WTC11 (cell line): ENCODE measurements around the gene METTL13. TPM values are rescaled to one million over a fixed set of nuclear protein-coding genes. Genes with fewer than 3 reads are reported as not detected.

ENCODE experiments used
- ATAC-seq: fragments of 200-7000 bp; cut with Tn5 transposase; 2 replicates; pipeline ENCODE4 v1.10.0; 2021; ENCODE audit warnings: mild to moderate bottlenecking, moderate library complexity
- CTCF ChIA-PET: fragments of 300-600 bp; sonication (Branson Sonifier 250); formaldehyde crosslinking; loops from one replicate; lab custom pipeline; 2021; ENCODE audit warnings: antibody characterized with exemption; lab: Charles Lee
- POLR2A ChIA-PET: fragments of 350-600 bp; sonication (Branson Sonifier 250); formaldehyde crosslinking; loops from one replicate; lab custom pipeline; 2021; ENCODE audit warnings: antibody characterized with exemption; lab: Charles Lee
- DNase-seq: peaks from one replicate; pipeline ENCODE4 v3.0.0; 2021; ENCODE audit warnings: low spot score
- H3K27ac Mint-ChIP-seq: 2 replicates; pipeline ENCODE4 v1.8.0; 2021; ENCODE audit warnings: mixed read lengths
- H3K27me3 Mint-ChIP-seq: 2 replicates; pipeline ENCODE4 v1.8.0; 2021; ENCODE audit warnings: low read depth, mild to moderate bottlenecking, moderate library complexity, mixed read lengths
- H3K36me3 Mint-ChIP-seq: 2 replicates; pipeline ENCODE4 v1.8.0; 2021; ENCODE audit warnings: mixed read lengths
- H3K4me1 Mint-ChIP-seq: 2 replicates; pipeline ENCODE4 v1.8.0; 2022; ENCODE audit warnings: mixed read lengths
- H3K4me3 Mint-ChIP-seq: 2 replicates; pipeline ENCODE4 v1.8.0; 2021; ENCODE audit warnings: mild to moderate bottlenecking, moderate library complexity, mixed read lengths
- H3K9me3 Mint-ChIP-seq: 2 replicates; pipeline ENCODE4 v1.8.0; 2021; ENCODE audit warnings: mixed read lengths
- CTCF ChIP-seq: fragments of 200-600 bp; IDR thresholded peaks from 2 replicates; pipeline ENCODE4 v1.8.0; 2022; ENCODE audit warnings: antibody characterized with exemption
- E2F5 ChIP-seq: sonication (generic); formaldehyde crosslinking; IDR thresholded peaks from 2 replicates; pipeline ENCODE4 v1.8.1; 2022; ENCODE audit warnings: mild to moderate bottlenecking, moderate library complexity, missing genetic modification reagents
- EMX1 ChIP-seq: fragments of 250-450 bp; sonication (Bioruptor Pico); IDR thresholded peaks from 2 replicates; pipeline ENCODE4 v1.8.0; 2021; ENCODE audit warnings: mild to moderate bottlenecking
- FOXP1 ChIP-seq: sonication (generic); formaldehyde crosslinking; IDR thresholded peaks from 2 replicates; pipeline ENCODE4 v1.8.0; 2022; ENCODE audit warnings: missing genetic modification reagents, mild to moderate bottlenecking, moderate library complexity, borderline replicate concordance
- GABPB1 ChIP-seq: sonication (generic); formaldehyde crosslinking; IDR thresholded peaks from 2 replicates; pipeline ENCODE4 v1.8.1; 2023; ENCODE audit warnings: mild to moderate bottlenecking, missing genetic modification reagents
- GTF2I ChIP-seq: fragments of 250-450 bp; sonication (Bioruptor Pico); conservative IDR thresholded peaks from 2 replicates; pipeline ENCODE4 v1.4.0; 2021; ENCODE audit warnings: mild to moderate bottlenecking
- HMGXB4 ChIP-seq: sonication (generic); formaldehyde crosslinking; IDR thresholded peaks from 2 replicates; pipeline ENCODE4 v1.8.1; 2023; ENCODE audit warnings: mild to moderate bottlenecking, moderate library complexity, missing genetic modification reagents
- IRF2 ChIP-seq: sonication (generic); formaldehyde crosslinking; IDR thresholded peaks from 2 replicates; pipeline ENCODE4 v1.8.0; 2022; ENCODE audit warnings: low read depth, missing genetic modification reagents, borderline replicate concordance
- JUN ChIP-seq: sonication (generic); formaldehyde crosslinking; IDR thresholded peaks from 2 replicates; pipeline ENCODE4 v1.8.0; 2023; ENCODE audit warnings: mild to moderate bottlenecking, missing genetic modification reagents
- MAX ChIP-seq: sonication (generic); formaldehyde crosslinking; IDR thresholded peaks from 2 replicates; pipeline ENCODE4 v1.8.0; 2022; ENCODE audit warnings: mild to moderate bottlenecking, missing genetic modification reagents
- MYBL2 ChIP-seq: sonication (generic); formaldehyde crosslinking; IDR thresholded peaks from 2 replicates; pipeline ENCODE4 v1.8.1; 2023; ENCODE audit warnings: mild to moderate bottlenecking, moderate library complexity, missing genetic modification reagents
- NFE2L1 ChIP-seq: sonication (generic); formaldehyde crosslinking; IDR thresholded peaks from 2 replicates; pipeline ENCODE4 v1.8.1; 2023; ENCODE audit warnings: missing genetic modification reagents
- NR2C2 ChIP-seq: sonication (generic); formaldehyde crosslinking; IDR thresholded peaks from 2 replicates; pipeline ENCODE4 v1.8.0; 2022; ENCODE audit warnings: mild to moderate bottlenecking, missing genetic modification reagents
- RORB ChIP-seq: fragments of 250-450 bp; sonication (Bioruptor Pico); IDR thresholded peaks from 2 replicates; pipeline ENCODE4 v1.9.0; 2021; ENCODE audit warnings: mild to moderate bottlenecking
- SOX15 ChIP-seq: fragments of 250-450 bp; sonication (Bioruptor Pico); IDR thresholded peaks from 2 replicates; pipeline ENCODE4 v1.9.0; 2021; ENCODE audit warnings: mild to moderate bottlenecking
- TEAD4 ChIP-seq: sonication (generic); formaldehyde crosslinking; IDR thresholded peaks from 2 replicates; pipeline ENCODE4 v1.8.0; 2022; ENCODE audit warnings: mild to moderate bottlenecking, missing genetic modification reagents
- TP53 ChIP-seq: sonication (generic); formaldehyde crosslinking; IDR thresholded peaks from 2 replicates; pipeline ENCODE4 v1.8.1; 2023; ENCODE audit warnings: mild to moderate bottlenecking, missing genetic modification reagents
- USF1 ChIP-seq: sonication (generic); formaldehyde crosslinking; IDR thresholded peaks from 2 replicates; pipeline ENCODE4 v1.8.0; 2022; ENCODE audit warnings: mild to moderate bottlenecking, missing genetic modification reagents
- ZNF121 ChIP-seq: sonication (generic); formaldehyde crosslinking; IDR thresholded peaks from 2 replicates; pipeline ENCODE4 v1.8.0; 2023; ENCODE audit warnings: missing genetic modification reagents
- ZNF219 ChIP-seq: sonication (generic); formaldehyde crosslinking; IDR thresholded peaks from 2 replicates; pipeline ENCODE4 v1.8.0; 2023; ENCODE audit warnings: missing genetic modification reagents, mild to moderate bottlenecking, borderline replicate concordance
- ZNF425 ChIP-seq: fragments of 250-450 bp; sonication (Bioruptor Pico); conservative IDR thresholded peaks from 2 replicates; pipeline ENCODE4 v1.9.0; 2021; ENCODE audit warnings: mild to moderate bottlenecking
- ZSCAN18 ChIP-seq: fragments of 250-450 bp; sonication (Bioruptor Pico); IDR thresholded peaks from 2 replicates; pipeline ENCODE4 v2.1.2; 2022; ENCODE audit warnings: mild to moderate bottlenecking, moderate library complexity
- total RNA-seq: library from RNA; stranded (reverse); gene quantifications from 3 replicates; pipeline ENCODE4 v1.2.3, GENCODE V29; 2021

The METTL13 gene
- total RNA-seq, 1 experiment from 2014 or later, result 46.5 TPM

GRCh38 chr1:171801487-171801891 lies 20.0 kb downstream of the METTL13 start:
- DNase-seq (peak; percentile 35), ATAC-seq (peak; percentile 76)
- H3K4me1 Mint-ChIP-seq, result peaks cover 25% of the 10 kb centered on the region
- peaks cover 13% of the 10 kb centered on the region for H3K36me3 Mint-ChIP-seq
- no peaks in the 10 kb centered on the region for H3K9me3 Mint-ChIP-seq
- peak overlapping the region; percentile 77; the same call in 1 of the 2 replicates for H3K27ac Mint-ChIP-seq
- CTCF ChIA-PET, result interaction anchor here (0.7 to 8.5 kb wide), 25 partner anchors 11 to 602 kb away, joined by 3 to 277 read pairs (median 7); partner anchors contain the start of gene DNM3
- no peaks in the 10 kb centered on the region for H3K27me3 Mint-ChIP-seq
- no peak for TF ChIP-seq TEAD4 (CRISPR knock-in tag)
- TF ChIP-seq JUN (CRISPR knock-in tag), result no peak
- peak; percentile 52; the same call in 1 of the 2 replicates for TF ChIP-seq CTCF
- no peak for TF ChIP-seq ZNF121 (CRISPR knock-in tag)
- TF ChIP-seq MYBL2, result no peak
- TF ChIP-seq ZNF425 (CRISPR knock-in tag), result no peak
- POLR2A ChIA-PET, result interaction anchor here (1.2 to 1.3 kb wide), 2 partner anchors 59 to 184 kb away, joined by 3 to 4 read pairs; partner anchors contain the start of gene VAMP4
- H3K4me3 Mint-ChIP-seq, result no peak overlapping the region

- H3K27ac Mint-ChIP-seq, result peak overlapping the region; percentile 83
- no peak for DNase-seq
- H3K4me3 Mint-ChIP-seq, result no peak overlapping the region
- TF ChIP-seq SOX15 (CRISPR knock-in tag) (no peak), FOXP1 (CRISPR knock-in tag) (no peak), GTF2I (CRISPR knock-in tag) (no peak), ZSCAN18 (no peak), E2F5 (CRISPR knock-in tag) (no peak), NFE2L1 (CRISPR knock-in tag) (no peak), USF1 (CRISPR knock-in tag) (no peak), IRF2 (no peak), NR2C2 (CRISPR knock-in tag) (no peak), GABPB1 (CRISPR knock-in tag) (no peak)
- peaks cover 6% of the 10 kb centered on the region for H3K36me3 Mint-ChIP-seq
- H3K27me3 Mint-ChIP-seq, result no peaks in the 10 kb centered on the region
- ATAC-seq, result peak; percentile 68
- H3K9me3 Mint-ChIP-seq, result no peaks in the 10 kb centered on the region
- peaks cover 25% of the 10 kb centered on the region for H3K4me1 Mint-ChIP-seq
- POLR2A ChIA-PET, result interaction anchor here (1.2 kb wide), 1 partner anchor 183 kb away, joined by 3 read pairs; no protein-coding TSS in a partner anchor
- CTCF ChIA-PET, result interaction anchor here (0.6 to 8.5 kb wide), 21 partner anchors 10 to 223 kb away, joined by 3 to 277 read pairs (median 6); partner anchors contain the start of genes DNM3 and METTL13
Observed at GRCh38 chr1:171802207-171802606, 20.7 kb downstream of the METTL13 start.

GRCh38 chr1:171803045-171803444 lies 21.6 kb downstream of the METTL13 start:
- no peak for DNase-seq
- TF ChIP-seq E2F5 (CRISPR knock-in tag) (no peak), ZNF219 (CRISPR knock-in tag) (no peak), MAX (CRISPR knock-in tag) (no peak), RORB (CRISPR knock-in tag) (no peak), TP53 (CRISPR knock-in tag) (no peak), HMGXB4 (CRISPR knock-in tag) (no peak), EMX1 (no peak)
- ChIA-PET CTCF (interaction anchor here (0.6 to 8.5 kb wide), 13 partner anchors 12 to 307 kb away, joined by 3 to 277 read pairs (median 7); partner anchors contain the start of genes DNM3 and METTL13), POLR2A (no interaction called here)
- Mint-ChIP-seq H3K4me1 (peaks cover 29% of the 10 kb centered on the region), H3K27me3 (no peaks in the 10 kb centered on the region), H3K36me3 (no peaks in the 10 kb centered on the region), H3K9me3 (no peaks in the 10 kb centered on the region), H3K27ac (no peak overlapping the region), H3K4me3 (no peak overlapping the region)
- no peak for ATAC-seq
